Measurements from ENCODE around the gene PDSS1. TPM values are rescaled to one million over a fixed set of nuclear protein-coding genes. Genes with fewer than 3 reads are reported as not detected.

The PDSS1 gene
- total and polyA plus RNA-seq, 2 of the 4 experiments (the other 2 are of a cell fraction) = 9.7 to 13.2 TPM

- Histone ChIP-seq H2AK9ac (replicated peaks; ENCODE audit: low read depth, low read length, poor library complexity) (no peak overlapping the region), H3K18ac (ENCODE audit: low read depth, low read length) (no peak overlapping the region), H3K23ac (ENCODE audit: low read depth, low read length) (no peak overlapping the region), H3K79me1 (ENCODE audit: low read depth in 1 of 2, low read length in 2 of 2) (peaks cover 30 to 70% of the 10 kb centered on the region in 2 experiments), H2BK120ac (ENCODE audit: low read depth, low read length) (no peak overlapping the region), H4K91ac (ENCODE audit: insufficient read depth, low read depth, low read length) (no peak overlapping the region), H3K4me2 (ENCODE audit: low read depth, low read length) (no peak overlapping the region), H2BK15ac (ENCODE audit: low read depth, low read length) (no peak overlapping the region), H3K9ac (ENCODE audit: low read depth, low read length) (no peak overlapping the region), H3K4ac (ENCODE audit: low read depth, low read length) (no peak overlapping the region), H2BK20ac (ENCODE audit: low read depth, low read length) (no peak overlapping the region), H3K4me1 (ENCODE audit: control insufficient read depth, insufficient read depth, low read length) (peaks cover 8% of the 10 kb centered on the region), H4K5ac (ENCODE audit: low read depth, low read length) (no peak overlapping the region), H3K27ac (ENCODE audit: insufficient read depth, low read length) (no peak overlapping the region), H3K4me3 (ENCODE audit: insufficient read depth, low read depth, low read length) (no peak overlapping the region), H3K9me3 (ENCODE audit: control insufficient read depth, insufficient read depth, low read length) (no peaks in the 10 kb centered on the region), H3K36me3 (ENCODE audit: control insufficient read depth, insufficient read depth, low read length) (no peaks in the 10 kb centered on the region), H2BK5ac (ENCODE audit: low read depth, low read length, poor library complexity, severe bottlenecking) (no peak overlapping the region), H3K27me3 (ENCODE audit: control insufficient read depth, insufficient read depth, low read length) (no peaks in the 10 kb centered on the region), H3K56ac (ENCODE audit: extremely low read depth, insufficient read depth, low read length) (no peak overlapping the region), H4K20me1 (ENCODE audit: insufficient read depth, low read length) (peaks cover 25% of the 10 kb centered on the region), H4K8ac (ENCODE audit: low read depth in 2 of 2, low read length in 2 of 2) (no peak overlapping the region), H2AFZ (replicated peaks; ENCODE audit: low read length, poor library complexity) (no peak overlapping the region), H3K14ac (replicated peaks; ENCODE audit: low read depth, low read length) (no peak overlapping the region), H2AK5ac (ENCODE audit: low read depth, low read length) (no peak overlapping the region), H3K9me1 (ENCODE audit: insufficient read depth, low read length) (peaks cover 14% of the 10 kb centered on the region)
- CTCF ChIA-PET = no interaction called here
- ATAC-seq (ENCODE audit: low read depth) (no peak), DNase-seq (no peak)
- no TSS peak for BruUV-seq (replicated peaks)
- no CpG with 5 or more reads among the region's 2 CpGs for WGBS, 2 experiments (ENCODE audit: extremely low coverage in 2 of 2, insufficient read length in 1 of 2)
- in situ Hi-C loops (cut with MboI; ENCODE audit: low sequenced_read_pairs) (no loop called here), dilution Hi-C loops (cut with HindIII; ENCODE audit: low sequenced_read_pairs, unreplicated experiment) (no loop called here), intact Hi-C loops (cut with micrococcal nuclease) (no loop called here)
- POLR2A ChIA-PET (ENCODE audit: unreplicated experiment) = no interaction called here
- TF ChIP-seq CTCF (conservative IDR thresholded peaks at IDR 0.05; ENCODE audit: low read depth, low read length) = no peak
- TF ChIP-seq MAFK (IDR thresholded peaks at IDR 0.05; ENCODE audit: low read depth, low read length) = no peak
- TF ChIP-seq SMC3 (IDR thresholded peaks at IDR 0.05; ENCODE audit: low read depth, low read length) = no peak
- no peak for TF ChIP-seq NFE2L2 (IDR thresholded peaks at IDR 0.05; ENCODE audit: low read depth, low read length)
- TF ChIP-seq CHD1 (IDR thresholded peaks at IDR 0.05; ENCODE audit: low read depth, low read length) = no peak
- TF ChIP-seq RCOR1 (IDR thresholded peaks at IDR 0.05; ENCODE audit: insufficient replicate concordance, low read length) = no peak
- no peak for TF ChIP-seq BHLHE40 (IDR thresholded peaks at IDR 0.05; ENCODE audit: low read depth, low read length)
- TF ChIP-seq CEBPB (IDR thresholded peaks at IDR 0.05; ENCODE audit: low read depth, low read length) = no peak
- TF ChIP-seq FOS (IDR thresholded peaks at IDR 0.05; ENCODE audit: low read depth, low read length) = no peak
- no peak for TF ChIP-seq POLR2A (IDR thresholded peaks at IDR 0.05; ENCODE audit: low read depth, low read length)
- no peak for TF ChIP-seq RFX5 (IDR thresholded peaks at IDR 0.05; ENCODE audit: low read depth, low read length)
- TF ChIP-seq ELK1 (IDR thresholded peaks at IDR 0.05; ENCODE audit: borderline replicate concordance, low read depth, low read length) = no peak
- no peak for TF ChIP-seq RAD21 (IDR thresholded peaks at IDR 0.05; ENCODE audit: low read length)
- TF ChIP-seq MXI1 (IDR thresholded peaks at IDR 0.05; ENCODE audit: borderline replicate concordance, low read depth, low read length) = no peak
These were observed 80.2 kb downstream of the PDSS1 start for GRCh38 chr10:26777686-26778085.
